GM19463 (cell line): Measurements from ENCODE around the gene DAAM1.

Experiments
- ATAC-seq: cut with Tn5 transposase; IDR thresholded peaks from one replicate; pipeline ENCODE4 v1.9.1; 2021; ENCODE audit warnings: mild to moderate bottlenecking, moderate library complexity; ENCODE audit not compliant: unreplicated experiment

DAAM1 gene

DNA sequence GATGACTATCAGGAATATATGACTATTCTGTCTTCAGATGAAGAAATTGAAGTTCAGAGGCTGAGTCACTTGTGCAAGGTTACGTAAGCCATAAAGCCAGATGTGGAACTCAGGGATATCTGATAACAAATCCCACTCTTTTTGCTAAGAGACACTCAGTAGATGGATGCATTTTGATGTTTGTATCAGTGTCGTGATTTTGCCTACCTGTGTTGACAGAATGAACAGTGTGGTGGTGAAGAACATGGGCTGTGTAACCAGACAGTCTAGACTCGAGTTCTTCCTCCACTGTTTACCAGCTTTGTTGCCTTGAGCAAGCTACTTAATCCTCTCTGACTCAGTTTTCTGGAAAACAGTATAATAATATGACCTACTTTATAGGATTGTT, 93.9 kb downstream of the DAAM1 start:
- ATAC-seq: no peak

- no peak for ATAC-seq
These were observed 94.9 kb downstream of the DAAM1 start for GRCh38 chr14:59283361-59283760.

- ATAC-seq: no peak
These were observed 95.6 kb downstream of the DAAM1 start for GRCh38 chr14:59284059-59284458.

GRCh38 chr14:59292028-59292427, 103.6 kb downstream of the DAAM1 start:
- ATAC-seq: no peak

GRCh38 chr14:59292921-59293534, 104.6 kb downstream of the DAAM1 start:
- ATAC-seq: no peak

GRCh38 chr14:59293935-59294661, 105.6 kb downstream of the DAAM1 start:
- no peak for ATAC-seq

DNA sequence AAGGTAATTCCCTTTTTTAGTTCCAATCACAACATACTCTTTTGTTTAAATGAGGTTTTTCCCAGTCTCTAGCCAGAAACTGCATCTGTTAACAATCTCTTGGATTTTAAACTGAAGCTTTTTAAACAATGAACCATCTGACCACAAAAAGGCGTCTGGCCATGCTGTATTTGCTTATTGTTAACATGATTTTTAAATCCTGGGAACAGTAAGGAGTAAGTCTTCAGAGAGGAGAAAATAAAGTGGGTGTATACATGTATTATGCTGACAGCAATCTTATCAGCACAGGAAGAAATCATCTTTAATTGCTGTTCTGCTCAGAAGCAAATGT, 106.2 kb downstream of the DAAM1 start:
- ATAC-seq: no peak

DNA sequence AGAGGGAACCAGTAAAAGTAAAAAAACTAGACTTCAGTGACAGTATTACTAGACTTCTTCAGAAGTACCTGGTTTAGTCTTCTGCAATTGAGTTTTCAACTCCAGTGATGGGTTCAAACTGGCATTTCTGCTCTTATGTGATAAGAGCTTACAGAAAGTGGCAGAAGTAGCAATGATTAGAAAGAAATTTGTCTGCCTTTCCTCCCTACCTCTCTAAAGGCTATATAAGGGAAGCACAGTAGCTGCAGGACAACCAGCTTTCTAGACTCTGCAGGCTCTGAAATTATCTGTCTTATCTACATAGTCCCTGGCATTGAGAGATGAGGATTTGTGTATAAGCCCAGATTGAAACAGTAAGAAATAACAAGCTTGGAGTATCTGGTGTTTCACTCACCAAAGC, 107.5 kb downstream of the DAAM1 start:
- ATAC-seq: no peak

DNA sequence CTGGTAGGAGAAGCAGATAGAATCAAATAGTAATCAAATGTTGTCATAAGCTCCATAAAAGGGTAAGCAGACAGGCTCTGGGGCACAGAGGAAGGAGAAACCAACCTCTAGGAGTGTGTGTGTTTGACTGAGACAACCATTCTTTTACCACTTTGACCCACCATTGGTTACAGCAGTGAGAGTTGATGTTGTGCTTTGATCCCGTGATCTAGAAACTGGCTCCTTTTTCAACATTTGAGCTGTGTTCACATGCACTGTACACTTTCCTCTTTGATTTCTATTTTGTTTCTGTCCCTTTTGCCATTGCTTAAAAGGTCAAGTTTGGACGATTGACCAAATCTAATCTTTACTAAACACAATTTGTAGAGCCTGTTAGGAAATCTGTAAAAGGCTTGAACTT, 108.0 kb downstream of the DAAM1 start:
- ATAC-seq: no peak

DNA sequence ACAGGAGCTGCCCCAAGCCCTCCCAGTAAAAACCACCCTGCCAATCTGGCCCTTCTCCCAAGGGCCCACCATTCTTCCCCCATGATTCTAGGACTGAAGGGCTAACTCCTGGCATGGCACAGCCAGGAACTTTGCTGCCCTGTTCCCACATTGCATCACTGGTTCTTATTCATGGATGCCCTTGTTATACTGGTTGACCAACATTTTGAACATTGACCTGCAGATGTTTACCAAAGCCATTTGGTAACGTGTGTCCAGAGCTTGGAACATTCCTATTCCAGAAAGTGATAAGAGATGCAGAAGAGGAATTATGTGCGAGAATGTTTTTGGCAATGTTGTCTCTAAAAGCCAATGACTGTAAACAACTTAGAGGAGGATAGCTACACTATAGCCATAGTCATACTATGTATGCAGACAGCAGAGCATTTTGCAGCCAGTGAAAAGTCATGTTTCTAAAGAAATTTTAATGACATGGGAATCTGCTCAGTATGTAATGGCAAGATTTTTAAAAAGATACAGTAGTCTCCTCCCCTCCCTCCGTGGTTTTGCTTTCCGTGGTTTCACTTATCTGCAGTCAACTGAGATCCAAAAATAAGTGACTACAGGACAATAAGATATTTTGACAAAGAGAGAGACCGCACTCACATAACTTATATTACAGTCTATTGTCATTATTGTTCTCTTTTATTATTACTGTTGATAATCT, 108.8 kb downstream of the DAAM1 start:
- no peak for ATAC-seq

DNA sequence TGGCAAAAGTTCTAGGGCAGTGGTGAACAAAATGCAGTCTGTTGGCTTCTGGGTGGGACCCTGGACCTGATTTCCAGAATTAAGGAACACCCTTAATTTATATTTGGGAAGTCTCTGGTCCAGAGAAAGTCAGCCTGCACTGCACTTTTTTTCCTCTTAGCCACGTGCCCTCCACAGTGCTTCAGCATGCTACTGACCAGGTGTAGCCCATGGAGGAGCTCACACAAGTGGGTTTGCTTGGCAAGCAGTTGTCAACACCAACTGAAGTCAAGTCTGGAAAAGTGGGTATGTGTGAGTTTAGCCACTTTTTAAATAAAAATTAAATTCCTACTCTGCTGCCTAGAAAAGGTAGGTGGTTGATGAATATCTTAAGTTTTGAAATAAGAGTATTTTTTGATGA, 111.3 kb downstream of the DAAM1 start:
- no peak for ATAC-seq

- ATAC-seq: peak; percentile 88
These were observed 112.9 kb downstream of the DAAM1 start for GRCh38 chr14:59301354-59301753.

GRCh38 chr14:59302313-59302712, 113.8 kb downstream of the DAAM1 start:
- no peak for ATAC-seq

GRCh38 chr14:59303216-59303615, 114.7 kb downstream of the DAAM1 start:
- ATAC-seq: no peak

DNA sequence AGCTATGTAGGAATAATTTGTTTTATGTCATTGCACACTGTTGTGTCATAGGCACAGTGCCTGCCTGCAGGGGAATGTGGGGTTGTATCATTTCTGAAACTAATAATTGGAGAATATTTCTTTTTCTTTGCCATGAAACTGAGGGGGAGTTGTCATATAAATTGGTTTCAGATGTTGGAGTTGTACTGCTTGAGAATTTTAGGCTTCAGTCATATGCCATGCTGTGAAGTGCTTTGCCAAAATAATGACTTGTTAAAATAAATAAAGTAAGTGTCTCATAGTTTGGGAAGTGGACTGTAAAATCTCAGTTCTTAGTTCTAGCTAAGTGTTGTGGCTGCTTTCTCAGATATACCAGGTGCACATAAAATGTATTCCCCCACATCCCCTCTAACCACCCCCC, 116.8 kb downstream of the DAAM1 start:
- no peak for ATAC-seq

DNA sequence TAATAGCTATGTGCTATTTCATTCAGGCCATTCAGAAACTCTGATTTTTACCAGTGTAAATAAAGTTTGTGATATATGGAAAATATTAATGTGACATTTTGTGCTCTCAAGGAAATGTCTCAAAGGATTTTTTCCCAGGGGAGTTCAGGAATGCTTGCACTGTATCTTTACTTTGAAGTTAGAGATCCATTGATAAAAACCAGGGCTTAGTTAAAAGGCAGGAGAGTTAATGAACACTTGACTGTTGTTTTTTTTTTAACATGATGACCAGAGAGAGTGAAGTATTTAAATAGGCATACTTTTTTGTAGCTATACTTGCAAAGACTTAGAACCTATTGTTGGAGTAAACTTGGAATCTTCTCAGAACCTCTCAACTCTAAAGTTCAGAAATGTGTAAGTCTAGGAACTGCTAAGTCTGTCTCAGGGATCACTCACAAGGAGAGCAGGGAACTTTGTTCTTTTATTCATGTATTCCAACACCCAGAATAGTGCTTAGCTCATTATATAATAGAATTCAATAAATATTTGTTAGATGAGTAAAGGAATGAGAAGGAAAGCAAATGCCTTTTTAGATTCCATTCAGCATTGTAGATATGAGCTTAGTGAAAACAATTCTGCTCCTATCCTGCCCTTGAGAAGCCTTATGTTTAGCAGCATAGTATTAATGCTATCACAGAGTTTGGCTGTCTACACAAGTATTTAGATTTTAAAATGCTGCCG, 117.5 kb downstream of the DAAM1 start:
- ATAC-seq: no peak

DNA sequence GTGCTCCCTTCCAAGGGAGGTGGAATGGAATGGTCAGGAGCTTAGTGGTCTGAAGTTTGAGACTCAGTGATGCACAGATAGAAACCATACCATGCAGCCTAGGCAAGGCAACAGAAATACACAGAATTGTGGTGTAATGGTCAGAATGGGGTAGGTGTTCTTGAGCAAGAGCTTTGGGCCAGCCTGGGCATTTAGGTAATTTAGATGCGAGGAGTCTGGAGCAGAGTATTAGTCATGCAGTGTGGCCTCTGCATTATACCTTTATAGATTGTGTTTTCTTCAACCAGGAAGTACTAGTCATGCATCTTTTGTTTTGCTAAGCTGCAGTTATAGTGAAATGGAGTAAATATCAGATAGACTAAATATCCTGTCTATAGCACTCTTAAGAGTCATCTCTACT, 118.3 kb downstream of the DAAM1 start:
- ATAC-seq: no peak

- no peak for ATAC-seq
These were observed 119.6 kb downstream of the DAAM1 start for GRCh38 chr14:59308086-59308485.

DNA sequence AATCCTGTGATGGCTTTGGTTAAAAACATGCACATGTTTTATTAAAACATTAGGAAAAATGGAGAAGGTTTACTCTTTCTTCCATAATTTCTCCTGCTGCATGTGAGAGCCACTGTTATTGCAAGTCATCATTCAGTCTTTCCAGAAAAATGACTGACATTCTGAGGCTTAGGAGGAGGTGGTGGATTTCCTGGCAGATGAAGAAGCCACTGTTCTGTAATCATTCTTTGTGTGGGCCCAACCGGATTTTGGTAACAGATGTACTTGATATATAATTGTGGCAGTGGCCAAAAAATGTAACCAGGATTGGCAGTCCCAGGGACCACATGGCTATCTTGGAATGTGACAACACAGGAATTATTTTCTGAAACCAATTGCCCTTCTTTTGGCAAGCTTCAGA, 120.2 kb downstream of the DAAM1 start:
- ATAC-seq: no peak

- no peak for ATAC-seq
These were observed 120.9 kb downstream of the DAAM1 start for GRCh38 chr14:59309291-59309900.

DNA sequence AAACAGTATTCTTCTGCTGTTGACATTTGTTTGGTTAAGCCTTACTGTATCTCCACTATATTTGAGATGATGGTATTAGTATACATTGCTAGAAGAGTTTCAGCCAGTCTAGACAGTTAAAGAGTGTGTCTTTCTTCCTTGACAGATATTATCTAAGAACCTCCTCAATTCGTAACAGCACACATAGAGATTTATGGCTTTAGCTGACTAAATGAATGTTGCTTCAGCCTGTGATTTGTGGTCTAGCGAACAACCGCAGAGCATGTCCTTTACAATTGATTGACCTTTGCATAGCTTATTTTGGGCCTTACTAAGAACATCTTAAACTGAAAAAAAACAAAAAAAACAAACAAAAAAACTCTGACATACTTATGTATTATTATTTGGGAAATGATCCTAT, 122.2 kb downstream of the DAAM1 start:
- ATAC-seq: no peak
